Measurements from ENCODE around the gene KRT15. TPM values are rescaled to one million over a fixed set of nuclear protein-coding genes. Genes with fewer than 3 reads are reported as not detected.

KRT15 gene
- total RNA-seq, 4 donors from 2014 or later: 0.80 to 17.6 (median 7.4) TPM

- no peak overlapping the region for H3K4me3 ChIP-seq
- no peak for TF ChIP-seq POLR2A (IDR thresholded peaks at IDR 0.05)
- TF ChIP-seq, protein P1, sequence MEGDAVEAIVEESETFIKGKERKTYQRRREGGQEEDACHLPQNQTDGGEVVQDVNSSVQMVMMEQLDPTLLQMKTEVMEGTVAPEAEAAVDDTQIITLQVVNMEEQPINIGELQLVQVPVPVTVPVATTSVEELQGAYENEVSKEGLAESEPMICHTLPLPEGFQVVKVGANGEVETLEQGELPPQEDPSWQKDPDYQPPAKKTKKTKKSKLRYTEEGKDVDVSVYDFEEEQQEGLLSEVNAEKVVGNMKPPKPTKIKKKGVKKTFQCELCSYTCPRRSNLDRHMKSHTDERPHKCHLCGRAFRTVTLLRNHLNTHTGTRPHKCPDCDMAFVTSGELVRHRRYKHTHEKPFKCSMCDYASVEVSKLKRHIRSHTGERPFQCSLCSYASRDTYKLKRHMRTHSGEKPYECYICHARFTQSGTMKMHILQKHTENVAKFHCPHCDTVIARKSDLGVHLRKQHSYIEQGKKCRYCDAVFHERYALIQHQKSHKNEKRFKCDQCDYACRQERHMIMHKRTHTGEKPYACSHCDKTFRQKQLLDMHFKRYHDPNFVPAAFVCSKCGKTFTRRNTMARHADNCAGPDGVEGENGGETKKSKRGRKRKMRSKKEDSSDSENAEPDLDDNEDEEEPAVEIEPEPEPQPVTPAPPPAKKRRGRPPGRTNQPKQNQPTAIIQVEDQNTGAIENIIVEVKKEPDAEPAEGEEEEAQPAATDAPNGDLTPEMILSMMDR (IDR thresholded peaks at IDR 0.05): no peak
- TF ChIP-seq POLR2AphosphoS5 (IDR thresholded peaks at IDR 0.05): no peak
- TF ChIP-seq EP300 (IDR thresholded peaks at IDR 0.05; ENCODE audit: low read depth): no peak
- no peaks in the 10 kb centered on the region for H3K4me1 ChIP-seq
- 80 to 100% methylated on average over 1 to 9 of the region's 9 CpGs for WGBS, 2 donors (ENCODE audit: low coverage in 1 of 2)
- H3K27me3 ChIP-seq: no peaks in the 10 kb centered on the region
- in situ Hi-C loops (cut with MboI; ENCODE audit: low pct_ligation_motif_present in 1 of 4, low pct_unique_long_range_greater_than_20kb in 1 of 4, low sequenced_read_pairs in 3 of 4): no loop called here
- no peak for DNase-seq
- H3K9me3 ChIP-seq: no peaks in the 10 kb centered on the region
- no peaks in the 10 kb centered on the region for H3K36me3 ChIP-seq
- no peak overlapping the region for H3K27ac ChIP-seq
- intact Hi-C loops (cut with DNase I; ENCODE audit: low total_unique reads): no loop called here
Observed at GRCh38 chr17:41503202-41503601, 15.5 kb downstream of the KRT15 start.

DNA sequence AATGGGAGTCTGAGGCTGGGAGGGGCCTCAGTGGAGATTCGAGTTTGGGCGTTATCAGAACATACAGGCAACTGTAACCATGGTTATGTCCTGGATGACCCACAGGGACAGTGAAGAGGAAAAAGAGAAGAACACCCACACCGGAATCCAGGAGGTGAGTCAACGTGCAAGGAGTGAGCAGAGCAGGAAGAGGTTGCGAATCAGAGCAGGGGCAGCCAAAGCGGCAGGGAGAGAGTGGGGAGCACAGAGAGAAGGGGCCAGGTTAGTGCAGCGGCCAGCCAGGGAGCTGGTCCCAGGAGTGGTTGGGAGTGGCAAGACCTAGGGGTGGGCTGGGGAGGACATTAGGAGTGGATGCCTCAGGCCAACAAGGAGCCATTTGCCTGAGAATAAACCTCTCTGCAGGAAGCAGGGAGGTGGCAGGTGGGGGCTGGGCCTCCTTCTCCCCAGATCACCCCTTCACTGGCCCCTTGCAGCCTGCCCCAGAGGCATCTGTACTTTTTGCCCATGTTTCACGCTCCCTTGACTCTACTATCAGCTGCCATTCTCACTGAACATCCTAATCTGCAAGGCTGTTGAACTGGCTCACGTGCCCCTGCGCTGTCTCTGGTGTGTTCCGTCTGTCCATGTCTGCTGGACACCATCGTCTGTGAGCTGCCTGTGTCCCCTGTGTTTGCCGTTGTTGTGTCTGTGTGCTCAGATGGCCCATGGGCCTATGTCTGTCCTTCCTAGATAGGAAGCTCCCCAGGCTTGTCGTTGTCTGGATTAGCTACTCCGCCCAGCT lies 18.4 kb downstream of the KRT15 start:
- H3K4me1 ChIP-seq: no peaks in the 10 kb centered on the region
- no peak overlapping the region for H3K27ac ChIP-seq
- no peak for TF ChIP-seq EP300 (IDR thresholded peaks at IDR 0.05; ENCODE audit: low read depth)
- no peak for TF ChIP-seq POLR2A (IDR thresholded peaks at IDR 0.05)
- TF ChIP-seq, protein P1 (IDR thresholded peaks at IDR 0.05): no peak
- TF ChIP-seq POLR2AphosphoS5 (IDR thresholded peaks at IDR 0.05): no peak
- no peaks in the 10 kb centered on the region for H3K27me3 ChIP-seq
- in situ Hi-C loops (cut with MboI; ENCODE audit: low pct_ligation_motif_present in 1 of 4, low pct_unique_long_range_greater_than_20kb in 1 of 4, low sequenced_read_pairs in 3 of 4) (no loop called here), intact Hi-C loops (cut with DNase I; ENCODE audit: low total_unique reads) (no loop called here)
- H3K36me3 ChIP-seq: no peaks in the 10 kb centered on the region
- WGBS, 2 donors (ENCODE audit: low coverage in 1 of 2): 51 to 75% methylated on average over 5 to 15 of the region's 15 CpGs
- H3K9me3 ChIP-seq: no peaks in the 10 kb centered on the region
- no peak for DNase-seq
- no peak overlapping the region for H3K4me3 ChIP-seq

DNA sequence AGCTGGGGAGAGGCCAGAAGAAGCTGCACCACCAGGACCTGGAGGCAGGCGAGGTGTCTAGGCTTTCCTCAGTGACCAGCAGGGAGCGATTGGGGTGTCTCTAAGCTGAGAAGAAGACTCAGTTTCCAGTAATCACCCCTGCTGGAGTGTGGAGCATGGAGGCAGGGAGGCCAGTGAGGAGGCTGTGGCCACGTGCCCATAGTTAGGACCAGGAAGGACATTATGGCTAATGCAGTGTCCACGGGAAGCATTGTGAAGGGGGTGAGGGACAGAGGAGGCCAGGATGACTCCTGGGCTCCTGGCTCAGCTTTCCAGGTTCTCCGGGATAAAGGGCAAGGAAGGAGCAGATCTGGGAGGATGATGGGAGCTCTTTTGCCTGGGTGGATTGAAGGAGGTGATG lies 19.0 kb downstream of the KRT15 start:
- Histone ChIP-seq H3K36me3 (no peaks in the 10 kb centered on the region), H3K4me1 (no peaks in the 10 kb centered on the region), H3K4me3 (no peak overlapping the region), H3K9me3 (no peaks in the 10 kb centered on the region), H3K27ac (no peak overlapping the region), H3K27me3 (no peaks in the 10 kb centered on the region)
- intact Hi-C loops (cut with DNase I; ENCODE audit: low total_unique reads): no loop called here
- in situ Hi-C loops (cut with MboI; ENCODE audit: low pct_ligation_motif_present in 1 of 4, low pct_unique_long_range_greater_than_20kb in 1 of 4, low sequenced_read_pairs in 3 of 4): no loop called here
- 82% methylated on average over 5 of the region's 5 CpGs; no CpG with 5 or more reads in 1 of the 2 donors for WGBS, 2 donors (ENCODE audit: low coverage in 1 of 2)
- no peak for DNase-seq
- no peak for TF ChIP-seq POLR2AphosphoS5 (IDR thresholded peaks at IDR 0.05)
- TF ChIP-seq, protein P1 (IDR thresholded peaks at IDR 0.05): no peak
- no peak for TF ChIP-seq POLR2A (IDR thresholded peaks at IDR 0.05)
- no peak for TF ChIP-seq EP300 (IDR thresholded peaks at IDR 0.05; ENCODE audit: low read depth)

- in situ Hi-C loops (cut with MboI; ENCODE audit: low pct_ligation_motif_present in 1 of 4, low pct_unique_long_range_greater_than_20kb in 1 of 4, low sequenced_read_pairs in 3 of 4) (no loop called here), intact Hi-C loops (cut with DNase I; ENCODE audit: low total_unique reads) (no loop called here)
- H3K9me3 ChIP-seq: no peaks in the 10 kb centered on the region
- no peaks in the 10 kb centered on the region for H3K36me3 ChIP-seq
- H3K27me3 ChIP-seq: no peaks in the 10 kb centered on the region
- no peak overlapping the region for H3K4me3 ChIP-seq
- no peaks in the 10 kb centered on the region for H3K4me1 ChIP-seq
- no peak overlapping the region for H3K27ac ChIP-seq
- no peak for DNase-seq
- no peak for TF ChIP-seq POLR2AphosphoS5 (IDR thresholded peaks at IDR 0.05)
- TF ChIP-seq POLR2A (IDR thresholded peaks at IDR 0.05): no peak
- TF ChIP-seq, protein P1 (IDR thresholded peaks at IDR 0.05): no peak
- TF ChIP-seq EP300 (IDR thresholded peaks at IDR 0.05; ENCODE audit: low read depth): no peak
- 53 to 54% methylated on average over 6 of the region's 6 CpGs for WGBS, 2 donors (ENCODE audit: low coverage in 1 of 2)
Observed at GRCh38 chr17:41498276-41498675, 20.4 kb downstream of the KRT15 start.
